Brain microvascular endothelial cell (primary cell): ENCODE measurements around the gene ACTL7A.

ENCODE experiments used
- DNase-seq: peaks from one replicate; pipeline ENCODE4 v3.0.0-alpha.2; 2020
- H3K27ac ChIP-seq: fragments of 250-450 bp; sonication (Bioruptor Pico); 2 replicates; pipeline ENCODE4 v1.5.1; 2020; ENCODE audit warnings: mild to moderate bottlenecking, moderate library complexity
- H3K27me3 ChIP-seq: fragments of 250-450 bp; sonication (Bioruptor Pico); replicated peaks from 2 replicates; pipeline ENCODE4 v1.5.1; 2020; ENCODE audit warnings: mild to moderate bottlenecking
- H3K36me3 ChIP-seq: fragments of 250-450 bp; sonication (Bioruptor Pico); replicated peaks from 2 replicates; pipeline ENCODE4 v1.5.1; 2020; ENCODE audit warnings: mild to moderate bottlenecking
- H3K4me3 ChIP-seq: 2 replicates; pipeline ENCODE4 v1.5.1; 2011; ENCODE audit warnings: low read depth, mild to moderate bottlenecking, control low read depth, low read length, moderate library complexity
- in situ Hi-C: cut with HindIII; loops from 2 replicates; pipeline ENCODE4 v1.10.0; 2017; ENCODE audit warnings: low sequenced_read_pairs, low pct_ligation_motif_present
- TF ChIP-seq, protein P1 (sequence below): IDR thresholded peaks from 2 replicates; pipeline ENCODE4 v1.5.1; 2011; ENCODE audit warnings: low read depth, mild to moderate bottlenecking, moderate library complexity, low read length, control low read depth, inconsistent platforms; ENCODE audit errors: missing control alignments

Gene ACTL7A

DNA sequence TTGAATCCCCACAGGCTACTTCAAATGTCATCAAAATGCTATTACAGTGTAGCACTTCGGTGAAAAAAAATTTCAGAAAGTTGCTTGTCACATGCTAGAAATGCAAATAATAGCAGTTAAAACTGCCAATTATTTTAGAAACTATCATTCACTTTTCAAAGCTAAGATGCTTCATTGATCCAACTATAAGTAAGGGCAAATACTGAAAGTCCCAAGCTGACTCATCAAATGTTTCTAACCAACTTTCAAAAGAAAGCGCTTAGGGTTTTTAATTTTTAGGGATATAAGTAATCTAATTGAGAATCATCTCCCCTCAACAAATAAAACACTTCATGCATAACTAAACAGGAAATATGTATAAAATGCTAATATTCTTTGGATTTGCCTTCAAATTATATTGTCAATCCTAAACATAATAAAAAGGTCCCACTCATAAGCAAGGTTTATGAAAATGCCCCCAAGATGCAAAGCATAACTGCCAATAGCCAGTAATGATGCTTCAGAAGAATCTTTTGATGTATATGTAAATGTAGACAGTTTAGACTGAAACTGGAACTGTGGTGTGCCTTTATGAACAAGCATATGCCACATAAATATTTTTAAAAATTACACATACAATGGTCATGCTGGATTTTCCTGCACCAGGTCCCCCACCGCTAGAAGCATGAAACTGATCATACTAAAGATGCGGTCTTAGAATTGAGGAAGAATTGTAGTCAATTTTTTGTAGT lies 12.2 kb downstream of the ACTL7A start:
- Histone ChIP-seq H3K27me3 (no peaks in the 10 kb centered on the region), H3K4me3 (no peak overlapping the region), H3K36me3 (peaks cover 32% of the 10 kb centered on the region), H3K27ac (no peak overlapping the region)
- in situ Hi-C loops = no loop called here
- TF ChIP-seq, protein P1, sequence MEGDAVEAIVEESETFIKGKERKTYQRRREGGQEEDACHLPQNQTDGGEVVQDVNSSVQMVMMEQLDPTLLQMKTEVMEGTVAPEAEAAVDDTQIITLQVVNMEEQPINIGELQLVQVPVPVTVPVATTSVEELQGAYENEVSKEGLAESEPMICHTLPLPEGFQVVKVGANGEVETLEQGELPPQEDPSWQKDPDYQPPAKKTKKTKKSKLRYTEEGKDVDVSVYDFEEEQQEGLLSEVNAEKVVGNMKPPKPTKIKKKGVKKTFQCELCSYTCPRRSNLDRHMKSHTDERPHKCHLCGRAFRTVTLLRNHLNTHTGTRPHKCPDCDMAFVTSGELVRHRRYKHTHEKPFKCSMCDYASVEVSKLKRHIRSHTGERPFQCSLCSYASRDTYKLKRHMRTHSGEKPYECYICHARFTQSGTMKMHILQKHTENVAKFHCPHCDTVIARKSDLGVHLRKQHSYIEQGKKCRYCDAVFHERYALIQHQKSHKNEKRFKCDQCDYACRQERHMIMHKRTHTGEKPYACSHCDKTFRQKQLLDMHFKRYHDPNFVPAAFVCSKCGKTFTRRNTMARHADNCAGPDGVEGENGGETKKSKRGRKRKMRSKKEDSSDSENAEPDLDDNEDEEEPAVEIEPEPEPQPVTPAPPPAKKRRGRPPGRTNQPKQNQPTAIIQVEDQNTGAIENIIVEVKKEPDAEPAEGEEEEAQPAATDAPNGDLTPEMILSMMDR = no peak
- no peak for DNase-seq

GRCh38 chr9:108876425-108876824 lies 14.4 kb downstream of the ACTL7A start:
- TF ChIP-seq, protein P1 = no peak
- Histone ChIP-seq H3K27ac (no peak overlapping the region), H3K27me3 (no peaks in the 10 kb centered on the region), H3K4me3 (no peak overlapping the region), H3K36me3 (peaks cover 32% of the 10 kb centered on the region)
- in situ Hi-C loops = no loop called here
- no peak for DNase-seq

GRCh38 chr9:108877524-108877923 lies 15.5 kb downstream of the ACTL7A start:
- Histone ChIP-seq H3K27me3 (no peaks in the 10 kb centered on the region), H3K4me3 (no peak overlapping the region), H3K36me3 (peaks cover 27% of the 10 kb centered on the region), H3K27ac (no peak overlapping the region)
- TF ChIP-seq, protein P1 = no peak
- in situ Hi-C loops = no loop called here
- no peak for DNase-seq

DNA sequence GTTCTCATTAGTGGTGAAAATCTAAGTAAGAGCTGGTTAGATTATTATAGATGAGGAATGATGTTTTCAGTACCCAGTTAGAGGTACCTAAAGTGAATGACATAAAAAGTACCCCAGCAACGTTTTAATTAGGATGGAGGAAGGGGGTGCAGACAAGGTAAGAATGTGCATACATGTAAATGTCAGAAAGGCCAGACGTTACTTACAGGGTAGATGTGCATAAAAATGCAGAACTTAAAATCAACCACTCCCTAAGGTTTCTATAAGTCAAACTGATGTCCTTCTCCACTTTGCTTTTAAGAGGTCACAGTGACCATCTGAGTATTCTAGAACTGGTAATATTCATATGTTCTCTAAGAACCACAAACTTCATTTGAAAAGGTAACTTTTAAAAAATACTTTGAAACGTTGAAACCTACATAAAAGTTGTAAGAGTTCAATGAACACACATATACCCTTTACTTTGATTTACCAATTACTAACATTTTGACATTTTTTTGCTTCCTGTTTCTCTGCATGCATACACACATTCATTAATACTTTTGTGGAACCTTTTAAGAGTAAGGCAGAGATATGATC lies 18.8 kb downstream of the ACTL7A start:
- no peak for DNase-seq
- TF ChIP-seq, protein P1 = no peak
- in situ Hi-C loops = no loop called here
- Histone ChIP-seq H3K27me3 (no peaks in the 10 kb centered on the region), H3K36me3 (peaks cover 18% of the 10 kb centered on the region), H3K27ac (no peak overlapping the region), H3K4me3 (no peak overlapping the region)

DNA sequence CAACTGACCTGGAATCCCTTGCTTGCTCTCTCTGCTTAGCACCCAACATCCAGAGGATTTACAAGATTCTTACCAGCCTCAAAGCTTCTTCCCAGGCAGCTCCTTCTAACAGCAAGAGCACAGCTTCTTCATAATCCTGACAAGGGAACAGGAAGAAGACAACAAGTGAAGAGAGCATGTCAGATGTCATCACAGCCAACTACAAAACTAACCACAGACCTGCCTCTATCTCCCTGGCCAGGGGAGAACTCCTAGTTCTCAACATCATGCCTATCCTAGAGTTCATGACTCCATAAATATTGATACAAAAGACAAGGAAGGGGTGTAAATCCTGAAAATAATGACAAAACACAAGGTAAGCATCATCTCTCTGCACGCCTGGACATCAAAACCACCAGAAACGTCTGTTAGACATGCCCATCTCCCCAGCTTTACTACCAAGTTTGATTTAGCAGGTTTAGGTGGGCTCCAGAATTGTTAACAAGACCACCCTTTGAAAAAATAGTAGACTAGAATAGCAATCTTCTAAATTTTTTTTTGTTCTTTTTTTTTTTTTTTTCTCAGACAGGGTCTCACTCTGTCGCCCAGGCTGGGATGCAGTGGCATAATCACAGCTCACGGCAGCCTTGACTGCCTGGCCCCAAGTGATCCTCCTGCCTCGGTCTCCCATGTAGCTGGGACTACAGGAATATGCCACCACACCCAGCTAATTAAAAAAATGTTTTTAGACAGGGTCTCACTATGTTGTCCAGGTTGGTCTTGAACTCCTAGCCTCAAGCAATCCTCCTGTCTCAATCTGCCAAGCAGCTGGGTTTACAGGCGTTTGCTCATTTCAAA lies 20.2 kb downstream of the ACTL7A start:
- DNase-seq = no peak
- Histone ChIP-seq H3K27me3 (no peaks in the 10 kb centered on the region), H3K27ac (no peak overlapping the region), H3K36me3 (peaks cover 16% of the 10 kb centered on the region), H3K4me3 (no peak overlapping the region)
- in situ Hi-C loops = no loop called here
- TF ChIP-seq, protein P1 = no peak
